Inflammatory macrophage treated with lipopolysaccharide for 1 hour (primary cell): ENCODE data around the gene SLC22A4.

Source experiments
- DNase-seq, 2 donors: peaks; one replicate each; pipeline ENCODE4 v3.0.0-alpha.2; 2020 to 2022

Gene SLC22A4

GRCh38 chr5:132300577-132301343 is 6.6 kb downstream of the SLC22A4 start:
- no peak for DNase-seq

DNA sequence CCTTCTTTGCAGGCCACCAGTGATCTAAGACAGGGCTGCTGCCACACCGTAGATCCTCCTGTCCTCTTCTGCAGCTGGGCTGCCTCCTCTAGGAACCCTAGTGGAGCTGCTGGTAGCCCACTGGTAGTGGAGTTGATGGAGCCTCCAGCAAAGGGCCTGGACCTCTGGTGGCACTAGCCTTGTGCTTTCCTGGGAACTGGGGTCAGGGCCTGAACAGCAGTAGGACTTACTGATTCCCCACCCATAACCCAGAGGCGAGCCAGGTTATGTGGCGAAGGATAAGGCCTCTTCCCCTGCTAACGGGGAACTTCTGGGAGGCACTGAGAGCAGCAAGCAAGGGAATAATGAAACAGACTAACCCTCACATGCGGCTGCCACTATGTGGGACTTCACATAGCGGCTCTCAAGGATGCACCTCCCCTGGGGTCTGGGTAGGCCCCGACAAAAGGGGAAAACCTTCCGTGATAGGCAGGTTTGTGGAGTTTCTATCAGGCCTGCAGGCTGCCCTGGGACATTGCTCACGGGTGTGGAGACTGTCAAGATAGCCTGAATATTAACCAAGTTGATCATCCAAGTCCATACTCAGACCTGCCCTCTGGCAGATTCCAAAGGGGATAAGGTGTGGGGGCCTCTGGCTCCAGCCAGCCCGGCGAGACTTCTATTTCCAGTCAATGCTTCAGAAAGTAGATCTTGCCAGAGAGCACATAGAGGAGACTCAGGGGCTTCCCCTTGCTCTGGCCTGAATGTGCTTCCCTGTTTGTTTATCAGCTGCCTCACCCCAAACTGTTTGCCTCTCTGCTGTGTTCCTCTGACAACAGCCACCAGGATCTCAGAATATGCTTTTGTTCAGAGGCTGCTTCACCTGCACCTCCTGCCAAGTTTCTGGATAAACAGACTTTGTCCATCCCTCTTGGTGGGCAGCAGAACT is 7.4 kb downstream of the SLC22A4 start:
- peak; percentile 38 to 48 for DNase-seq

DNA sequence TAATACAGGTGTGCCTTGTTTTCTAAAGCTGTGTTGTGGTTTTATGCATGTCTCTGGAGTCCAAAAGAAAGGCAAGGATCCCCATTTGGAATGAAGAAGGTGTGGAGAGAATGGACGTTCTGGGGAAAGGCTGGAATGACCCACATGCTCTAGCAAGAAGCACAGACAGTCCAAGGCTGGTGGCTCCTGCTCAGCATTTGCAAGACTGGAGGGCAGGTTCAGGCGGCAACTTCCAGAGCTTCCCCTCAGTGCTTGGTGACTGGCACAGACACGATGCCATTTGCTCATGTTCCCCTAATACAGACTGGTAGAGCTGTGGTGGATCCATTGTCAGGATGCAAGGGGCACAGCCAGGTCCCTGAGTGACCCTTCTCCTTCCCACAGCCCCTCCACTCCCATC is 8.2 kb downstream of the SLC22A4 start:
- DNase-seq = no peak

- no peak for DNase-seq
Observed at GRCh38 chr5:132303589-132303988, 9.4 kb downstream of the SLC22A4 start.

DNA sequence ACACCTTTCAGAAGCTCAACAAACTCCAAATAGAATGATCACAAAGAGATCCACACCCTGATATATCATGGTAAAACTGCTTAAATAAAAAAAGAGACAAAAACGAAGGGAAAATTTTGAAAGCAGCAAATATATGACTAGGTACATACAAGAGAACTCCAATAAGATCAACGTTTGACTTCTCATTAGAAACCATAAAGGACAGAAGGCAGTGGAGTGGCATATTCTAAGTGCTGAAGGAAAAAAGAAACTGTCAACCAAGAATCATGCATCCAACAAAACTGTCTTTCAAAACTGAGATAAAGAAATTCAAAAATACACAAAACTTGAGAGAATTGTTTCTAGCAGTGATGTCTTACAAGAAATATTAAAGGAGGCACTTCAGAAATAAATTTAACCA is 11.2 kb downstream of the SLC22A4 start:
- DNase-seq = no peak

DNA sequence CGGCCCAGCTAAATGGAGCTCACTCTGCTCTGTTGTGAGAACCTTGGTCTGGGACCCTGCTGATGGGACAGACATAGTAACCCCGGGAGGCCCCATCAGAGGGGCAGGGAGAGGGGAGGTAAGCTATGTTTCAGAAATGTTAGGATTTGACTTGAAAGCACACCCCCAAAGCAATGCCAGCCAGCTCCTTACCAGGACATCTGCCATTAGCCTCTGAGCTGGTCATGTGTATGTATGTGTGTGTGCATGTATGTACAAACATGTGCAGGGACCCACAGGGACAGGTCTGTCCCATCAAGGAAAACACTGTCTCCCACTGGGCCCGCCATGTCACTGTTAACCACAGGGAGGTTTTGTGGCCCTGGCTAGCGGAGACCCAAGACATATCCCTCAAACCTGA is 14.5 kb downstream of the SLC22A4 start:
- DNase-seq = no peak

DNA sequence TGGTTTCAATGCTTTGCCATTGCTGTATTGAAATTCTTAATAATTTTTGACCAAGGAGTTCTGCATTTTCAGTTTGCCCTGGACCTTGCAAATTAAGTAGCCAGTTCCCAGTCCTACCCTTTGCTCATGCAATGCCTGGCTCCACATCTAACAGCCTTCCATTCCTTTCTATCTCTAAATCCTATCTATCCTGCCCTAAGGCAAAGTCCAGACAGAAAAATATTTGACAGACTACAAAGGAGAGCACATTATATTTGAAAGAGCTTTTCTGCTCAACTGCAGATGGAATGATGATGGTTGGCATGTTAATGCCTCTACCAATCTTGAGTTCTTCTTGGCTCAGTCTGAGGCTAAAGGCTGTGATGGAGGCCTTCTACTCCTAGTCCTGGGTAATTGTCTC is 15.5 kb downstream of the SLC22A4 start:
- no peak for DNase-seq

GRCh38 chr5:132310141-132310834 is 16.1 kb downstream of the SLC22A4 start:
- no peak for DNase-seq

DNA sequence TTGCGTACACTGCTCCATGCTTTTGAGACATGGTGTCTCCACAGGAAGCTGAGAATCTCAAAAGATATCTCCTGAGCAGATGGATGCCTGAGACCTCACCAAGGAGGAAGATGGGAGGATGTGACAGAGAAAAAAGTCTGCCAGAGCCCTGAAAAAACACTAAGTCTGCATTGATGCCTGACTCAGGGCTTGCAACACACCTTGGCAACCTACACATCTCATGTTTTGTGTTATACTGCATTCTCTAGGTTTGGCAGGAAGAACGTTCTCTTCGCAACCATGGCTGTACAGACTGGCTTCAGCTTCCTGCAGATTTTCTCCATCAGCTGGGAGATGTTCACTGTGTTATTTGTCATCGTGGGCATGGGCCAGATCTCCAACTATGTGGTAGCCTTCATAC is 19.2 kb downstream of the SLC22A4 start:
- no peak for DNase-seq

GRCh38 chr5:132313961-132314432 is 19.8 kb downstream of the SLC22A4 start:
- DNase-seq = no peak

DNA sequence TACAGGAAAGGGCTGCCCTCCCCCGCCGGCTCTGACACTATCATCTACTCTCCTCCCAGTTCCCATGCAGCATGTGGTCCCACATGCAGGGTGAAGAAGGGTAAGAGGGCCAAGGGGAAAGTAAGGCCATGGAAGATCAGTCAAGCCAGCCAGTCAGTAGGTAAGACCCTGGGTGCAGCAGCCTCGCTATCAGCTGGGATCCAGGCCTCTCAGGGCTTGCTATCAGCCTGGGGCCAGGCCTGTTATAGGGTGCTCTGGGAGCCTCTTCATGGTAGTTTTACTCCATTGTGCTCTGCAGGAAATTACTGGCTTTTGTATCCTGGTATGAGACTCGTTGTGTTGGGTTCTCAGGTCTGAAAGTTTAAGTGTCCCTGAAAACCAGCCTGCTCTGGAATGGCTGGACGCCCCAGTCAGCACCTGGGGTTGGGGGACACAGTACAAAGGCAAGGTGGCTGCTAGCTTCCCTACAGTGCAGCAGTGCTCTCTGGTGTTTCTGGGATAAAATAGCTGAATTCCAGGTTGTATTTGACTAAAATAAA is 21.4 kb downstream of the SLC22A4 start:
- no peak for DNase-seq

DNA sequence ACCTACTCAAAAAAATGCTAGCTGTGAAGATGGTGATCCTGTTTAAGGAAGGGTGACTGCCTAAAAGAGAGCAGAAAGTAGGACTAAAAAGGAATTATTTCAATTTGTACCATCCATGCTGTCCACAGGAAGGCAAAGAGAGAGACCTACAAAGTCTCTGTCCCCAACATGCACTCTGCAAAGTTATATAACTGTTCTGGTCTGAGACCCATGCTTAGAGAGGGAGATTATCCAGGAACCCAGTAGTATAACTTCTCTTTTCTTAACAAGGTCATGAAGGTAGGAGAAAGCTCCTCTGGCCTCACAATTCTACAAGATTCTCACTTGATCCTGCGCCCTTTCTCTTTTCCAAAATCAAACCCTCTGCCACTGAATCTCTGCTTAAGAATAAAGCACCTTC is 25.8 kb downstream of the SLC22A4 start:
- no peak for DNase-seq

DNA sequence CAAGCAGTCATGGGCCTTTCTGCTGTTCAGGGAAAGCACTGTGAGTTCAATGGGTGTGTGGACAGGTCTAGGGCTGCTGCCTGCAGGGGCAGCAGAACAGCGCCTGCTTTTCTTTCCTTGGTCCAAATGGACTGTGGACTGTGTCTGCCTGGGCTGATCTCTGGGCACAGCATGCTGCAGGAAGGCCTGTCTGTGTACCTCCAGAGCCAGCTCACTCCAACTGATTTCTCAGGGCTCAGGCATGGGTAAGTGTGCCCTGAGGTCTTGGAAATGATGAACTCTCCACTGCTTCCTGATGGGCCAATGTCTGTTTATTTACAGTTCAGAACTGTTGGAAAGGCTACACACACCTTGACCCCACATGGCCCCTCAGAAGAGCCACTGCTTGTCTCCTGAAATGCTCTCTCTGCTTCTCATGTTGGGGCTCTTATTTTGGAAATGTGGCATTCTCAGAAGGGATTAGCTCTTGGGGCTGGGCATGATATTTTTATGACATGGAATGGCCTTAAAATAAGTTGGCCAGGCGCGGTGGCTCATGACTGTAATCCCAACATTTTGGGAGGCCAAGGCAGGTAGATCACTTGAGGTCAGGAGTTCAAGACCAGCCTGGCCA is 27.0 kb downstream of the SLC22A4 start:
- no peak for DNase-seq

DNA sequence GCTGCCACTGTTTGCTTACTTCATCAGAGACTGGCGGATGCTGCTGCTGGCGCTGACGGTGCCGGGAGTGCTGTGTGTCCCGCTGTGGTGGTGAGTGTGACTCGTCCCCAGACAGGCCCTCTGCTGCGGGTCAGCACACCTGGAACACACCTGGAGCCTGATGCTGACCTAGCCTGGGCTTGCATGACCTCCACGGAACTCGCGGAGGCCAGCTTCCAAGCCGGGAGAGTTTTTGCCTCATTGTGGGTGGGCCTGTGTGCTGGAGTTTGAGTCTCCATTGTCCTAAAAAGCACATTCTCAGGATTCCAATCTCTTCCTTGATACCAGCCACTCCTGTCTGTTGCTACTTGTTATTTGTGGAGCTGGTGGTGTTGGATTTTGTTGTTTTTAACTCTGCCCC is 28.1 kb downstream of the SLC22A4 start:
- no peak for DNase-seq

- no peak for DNase-seq
Observed at GRCh38 chr5:132323202-132323601, 29.0 kb downstream of the SLC22A4 start.

DNA sequence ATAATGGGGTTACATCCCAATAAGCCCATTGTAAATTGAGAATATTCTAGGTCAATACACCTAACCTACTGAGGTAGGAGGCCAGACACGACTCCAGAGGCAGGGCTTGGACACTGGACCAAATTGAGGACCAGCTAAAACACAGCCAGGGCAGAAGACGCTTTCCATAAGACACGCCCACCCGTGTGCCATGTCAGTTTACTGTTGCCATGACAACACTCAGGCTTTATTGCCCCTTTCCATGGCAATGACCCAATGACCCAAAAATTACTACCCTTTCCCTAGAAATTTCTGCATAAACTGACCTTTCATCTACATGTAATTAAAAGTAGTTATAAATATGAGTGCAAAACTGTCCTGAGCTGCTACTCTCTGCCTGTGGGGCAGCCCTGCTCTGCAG is 31.5 kb downstream of the SLC22A4 start:
- DNase-seq = no peak

DNA sequence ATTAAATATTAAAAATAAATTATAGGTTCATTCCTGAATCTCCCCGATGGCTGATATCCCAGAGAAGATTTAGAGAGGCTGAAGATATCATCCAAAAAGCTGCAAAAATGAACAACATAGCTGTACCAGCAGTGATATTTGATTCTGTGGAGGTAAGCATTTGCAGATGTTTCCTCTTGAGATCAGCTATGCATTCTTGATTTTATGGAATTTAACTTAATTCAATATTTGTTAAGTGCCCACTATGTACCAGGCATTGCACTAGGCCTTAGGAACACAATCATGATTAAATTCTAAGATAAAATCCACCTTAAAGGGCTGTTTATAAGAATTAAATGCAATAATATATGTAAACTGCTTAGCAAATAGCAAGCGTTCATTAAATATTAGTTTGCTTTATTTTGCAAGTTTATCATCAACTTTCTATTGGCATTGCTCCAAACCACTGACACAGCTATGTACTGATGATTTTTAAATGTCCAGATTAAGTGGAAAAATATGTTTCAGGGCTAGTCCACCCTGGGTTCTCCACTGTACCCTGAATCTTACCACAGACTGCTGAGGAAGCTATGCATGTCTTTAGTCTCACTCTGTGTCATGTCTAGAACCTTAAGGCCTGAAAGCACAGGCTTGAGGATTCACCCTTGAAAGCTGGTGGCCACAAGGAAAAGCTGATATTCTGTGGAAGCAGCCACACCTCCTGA is 33.2 kb downstream of the SLC22A4 start:
- no peak for DNase-seq

GRCh38 chr5:132334812-132335211 is 40.6 kb downstream of the SLC22A4 start:
- DNase-seq = no peak

GRCh38 chr5:132335402-132335801 is 41.2 kb downstream of the SLC22A4 start:
- no peak for DNase-seq

- no peak for DNase-seq
Observed at GRCh38 chr5:132339502-132339901, 45.3 kb downstream of the SLC22A4 start.

- DNase-seq = no peak
Observed at GRCh38 chr5:132342291-132343180, 48.3 kb downstream of the SLC22A4 start.
